A549 (cell line): Measurements from ENCODE around the gene ERFE. TPM values are rescaled to one million over a fixed set of nuclear protein-coding genes. Genes with fewer than 3 reads are reported as not detected.

Source experiments
- ATAC-seq, 2 experiments: fragments of 200-7000 bp in 1 of 2; fragments of >200 bp in 1 of 2; cut with Nextera tagmentation in 1 of 2; cut with Tn5 transposase in 1 of 2; 3 replicates each; pipeline versions ENCODE4 v1.8.0 to v1.9.1; 2018 to 2020; ENCODE audit warnings: mild to moderate bottlenecking in 1 of 2, moderate library complexity in 1 of 2
- CTCF ChIA-PET: fragments of 300-600 bp; sonication (Branson Sonifier 250); formaldehyde crosslinking; extraction: SDS; loops from one replicate; lab custom pipeline; 2021; ENCODE audit warnings: antibody characterized with exemption, inconsistent platforms; lab: Yijun Ruan, JAX
- POLR2A ChIA-PET: fragments of 350-600 bp; formaldehyde crosslinking; extraction: SDS; loops from one replicate; lab custom pipeline; 2021; ENCODE audit warnings: antibody characterized with exemption, inconsistent platforms; lab: Yijun Ruan, JAX
- DNase-seq, 2 experiments: peaks; one replicate each; pipeline versions ENCODE4 v3.0.0 to v3.0.0-alpha.2; 2011 to 2016; ENCODE audit warnings: low read depth in 1 of 2, low spot score in 1 of 2
- FAIRE-seq: peaks from 2 replicates; lab custom pipeline; 2011; peaks lifted over from hg19 to GRCh38; lab: Jason Lieb, UNC
- H3K27ac ChIP-seq, 2 experiments: fragments of >200 bp; sonication (Bioruptor Twin); formaldehyde crosslinking; 3 replicates each; pipeline ENCODE4 v1.5.1; 2016 to 2017
- H3K4me1 ChIP-seq: fragments of >200 bp; sonication (Bioruptor Twin); formaldehyde crosslinking; 3 replicates; pipeline ENCODE4 v1.6.1; 2016
- H3K4me2 ChIP-seq: fragments of >200 bp; sonication (Bioruptor Twin); formaldehyde crosslinking; 3 replicates; pipeline ENCODE4 v1.6.1; 2016
- H3K4me3 ChIP-seq: fragments of >200 bp; sonication (Bioruptor Twin); formaldehyde crosslinking; 3 replicates; pipeline ENCODE4 v1.5.1; 2016
- H3K9me3 ChIP-seq: fragments of >200 bp; sonication (Bioruptor Twin); formaldehyde crosslinking; 3 replicates; pipeline ENCODE4 v1.6.1; 2016
- CBX8 ChIP-seq: fragments of 200-600 bp; sonication (generic); IDR thresholded peaks from 2 replicates; pipeline ENCODE4 v1.6.1; 2016
- EP300 ChIP-seq, 2 experiments: fragments of >200 bp; sonication (Bioruptor Twin); formaldehyde crosslinking; IDR thresholded peaks; 2 replicates in 1 of 2; 3 replicates in 1 of 2; pipeline ENCODE4 v1.6.1; 2016 to 2017
- ESRRA ChIP-seq: fragments of 150-350 bp; IDR thresholded peaks from 2 replicates; pipeline ENCODE4 v1.6.1; 2014; ENCODE audit warnings: mild to moderate bottlenecking, low read length, borderline replicate concordance
- GATA3 ChIP-seq: IDR thresholded peaks from 2 replicates; pipeline ENCODE4 v1.6.1; 2012; ENCODE audit warnings: borderline replicate concordance
- HEYL ChIP-seq: fragments of 250-450 bp; sonication (Bioruptor Pico); IDR thresholded peaks from 2 replicates; pipeline ENCODE4 v1.8.0; 2021; ENCODE audit warnings: mild to moderate bottlenecking, moderate library complexity
- KDM1A ChIP-seq: fragments of 200-600 bp; sonication (generic); IDR thresholded peaks from 2 replicates; pipeline ENCODE4 v1.6.1; 2016; ENCODE audit warnings: low read depth, mild to moderate bottlenecking
- KDM5A ChIP-seq: fragments of 200-600 bp; sonication (generic); IDR thresholded peaks from 2 replicates; pipeline ENCODE4 v1.6.1; 2016; ENCODE audit warnings: antibody characterized with exemption, mild to moderate bottlenecking
- MAX ChIP-seq: IDR thresholded peaks from 2 replicates; pipeline ENCODE4 v1.6.1; 2012
- MAZ ChIP-seq: fragments of 150-350 bp; IDR thresholded peaks from 2 replicates; pipeline ENCODE4 v1.6.1; 2014; ENCODE audit warnings: antibody characterized with exemption, low read depth, low read length, borderline replicate concordance
- NFE2L2 ChIP-seq: fragments of 150-350 bp; conservative IDR thresholded peaks from 2 replicates; pipeline ENCODE4 v1.6.1; 2014; ENCODE audit warnings: low read length
- PBX3 ChIP-seq: IDR thresholded peaks from 2 replicates; pipeline ENCODE4 v1.6.1; 2012
- RAD21 ChIP-seq, 2 experiments: fragments of >200 bp in 1 of 2; sonication (Bioruptor Twin) in 1 of 2; formaldehyde crosslinking in 1 of 2; IDR thresholded peaks in 1 of 2; conservative IDR thresholded peaks in 1 of 2; 2 replicates in 1 of 2; 3 replicates in 1 of 2; pipeline ENCODE4 v1.6.1; 2012 to 2018; ENCODE audit warnings: inconsistent platforms in 1 of 2
- RCOR1 ChIP-seq: fragments of 150-350 bp; IDR thresholded peaks from 2 replicates; pipeline ENCODE4 v1.6.1; 2014; ENCODE audit warnings: antibody characterized with exemption, low read length, low read depth
- TP53 ChIP-seq: fragments of 250-450 bp; sonication (Bioruptor Pico); IDR thresholded peaks from 2 replicates; pipeline ENCODE4 v1.5.0; 2021; ENCODE audit warnings: mild to moderate bottlenecking, moderate library complexity
- USF2 ChIP-seq: fragments of 450-650 bp; IDR thresholded peaks from 2 replicates; pipeline ENCODE4 v1.6.1; 2014; ENCODE audit warnings: antibody characterized with exemption
- ZC3H11A ChIP-seq: fragments of 450-650 bp; IDR thresholded peaks from 2 replicates; pipeline ENCODE4 v1.6.1; 2014; ENCODE audit warnings: antibody characterized with exemption, mild to moderate bottlenecking
- ZFP36 ChIP-seq: fragments of 450-650 bp; IDR thresholded peaks from 2 replicates; pipeline ENCODE4 v1.6.1; 2014; ENCODE audit warnings: borderline replicate concordance; ENCODE audit not compliant: partially characterized antibody
- ZNF302 ChIP-seq: fragments of 250-450 bp; sonication (Bioruptor Pico); IDR thresholded peaks from 2 replicates; pipeline ENCODE4 v1.9.0; 2021; ENCODE audit warnings: inconsistent platforms, mild to moderate bottlenecking, moderate library complexity
- ZSCAN20 ChIP-seq: fragments of 250-450 bp; sonication (Bioruptor Pico); IDR thresholded peaks from 2 replicates; pipeline ENCODE4 v1.8.0; 2022; ENCODE audit warnings: mild to moderate bottlenecking, moderate library complexity
- WGBS: methylation state at CpG from one replicate; pipeline ENCODE4 v1.1.6; 2017; ENCODE audit errors: missing lambda C conversion rate; 5-methylcytosine and 5-hydroxymethylcytosine counted together
- polyA plus RNA-seq, 4 experiments: library from polyadenylated mRNA; depleted of rRNA in 3 of 4; stranded (reverse); fragments of >200 nt; fragmentation: RNase III in 1 of 4; extraction: RNeasy Plus Mini Kit Qiagen cat#74134 plus additional on column Dnase treatment in 1 of 4; gene quantifications; 2 replicates in 3 of 4; 3 replicates in 1 of 4; pipeline ENCODE4 v1.2.3, GENCODE V29; 2011 to 2017

ERFE gene
- polyA plus RNA-seq, 2 of the 4 experiments (the other 2 are of a cell fraction) = 2.6 TPM

GRCh38 chr2:238140721-238141540 is 17.8 kb upstream of the ERFE start:
- Histone ChIP-seq H3K9me3 (no peaks in the 10 kb centered on the region), H3K27ac (peak overlapping the region; percentile 60 to 81; a peak in 5 of 6 replicates), H3K4me2 (peak overlapping the region; percentile 41), H3K4me3 (no peak overlapping the region), H3K4me1 (peaks cover 52% of the 10 kb centered on the region)
- WGBS = 93% methylated on average over 48 of the region's 60 CpGs
- CTCF ChIA-PET = interaction anchor here (0.8 to 3.4 kb wide), 2 partner anchors 11 to 20 kb away, joined by 3 to 13 read pairs; no protein-coding TSS in a partner anchor
- POLR2A ChIA-PET = no interaction called here
- FAIRE-seq (no peak), ATAC-seq (no peak), DNase-seq (no peak)
- TF ChIP-seq HEYL (CRISPR knock-in tag) (no peak), RCOR1 (no peak), NFE2L2 (no peak), GATA3 (no peak), ESRRA (no peak), ZC3H11A (no peak), KDM5A (no peak), USF2 (no peak), KDM1A (no peak), CBX8 (no peak), ZSCAN20 (CRISPR knock-in tag) (no peak), ZNF302 (CRISPR knock-in tag) (no peak), TP53 (CRISPR knock-in tag) (no peak), PBX3 (no peak), RAD21 (conservative IDR thresholded peaks at IDR 0.05 in 1 of 2, IDR thresholded peaks at IDR 0.05 in 1 of 2) (no peak), MAZ (no peak), EP300 (IDR thresholded peaks at IDR 0.05) (no peak)

GRCh38 chr2:238141541-238142318 is 17.0 kb upstream of the ERFE start:
- 35% methylated on average over 8 of the region's 10 CpGs for WGBS
- DNase-seq = peak; percentile 35 to 78
- no peak overlapping the region for H3K4me3 ChIP-seq
- TF ChIP-seq ZFP36 (peak; percentile 100), MAX (peak; percentile 14; the same call in 1 of the 2 replicates), KDM5A (no peak)
- peak; percentile 37 to 53; a peak in 5 of 6 replicates for ATAC-seq
- H3K4me2 ChIP-seq = peak overlapping the region; percentile 41
- peaks cover 51% of the 10 kb centered on the region for H3K4me1 ChIP-seq
- no peaks in the 10 kb centered on the region for H3K9me3 ChIP-seq
- ChIA-PET POLR2A (no interaction called here), CTCF (interaction anchor here (0.8 to 1.9 kb wide), 5 partner anchors 8 to 283 kb away, joined by 3 to 6 read pairs (median 4); partner anchors contain the start of gene ERFE)
- peak overlapping the region; percentile 60 to 81 for H3K27ac ChIP-seq
- no peak for FAIRE-seq
